Activated CD4-positive, CD25-positive, alpha-beta regulatory T cell (primary cell): Measurements from ENCODE around the gene MIEF2.
"Not testable (repeated sequence)": the region's sequence is repeated elsewhere in the genome, so short reads cannot be mapped to it uniquely, and the experiment has no call there.

Experiments
- DNase-seq, 4 experiments: peaks; one replicate each; lab custom pipeline; 2025; lab: John Stamatoyannopoulos, UW

The MIEF2 gene

DNA sequence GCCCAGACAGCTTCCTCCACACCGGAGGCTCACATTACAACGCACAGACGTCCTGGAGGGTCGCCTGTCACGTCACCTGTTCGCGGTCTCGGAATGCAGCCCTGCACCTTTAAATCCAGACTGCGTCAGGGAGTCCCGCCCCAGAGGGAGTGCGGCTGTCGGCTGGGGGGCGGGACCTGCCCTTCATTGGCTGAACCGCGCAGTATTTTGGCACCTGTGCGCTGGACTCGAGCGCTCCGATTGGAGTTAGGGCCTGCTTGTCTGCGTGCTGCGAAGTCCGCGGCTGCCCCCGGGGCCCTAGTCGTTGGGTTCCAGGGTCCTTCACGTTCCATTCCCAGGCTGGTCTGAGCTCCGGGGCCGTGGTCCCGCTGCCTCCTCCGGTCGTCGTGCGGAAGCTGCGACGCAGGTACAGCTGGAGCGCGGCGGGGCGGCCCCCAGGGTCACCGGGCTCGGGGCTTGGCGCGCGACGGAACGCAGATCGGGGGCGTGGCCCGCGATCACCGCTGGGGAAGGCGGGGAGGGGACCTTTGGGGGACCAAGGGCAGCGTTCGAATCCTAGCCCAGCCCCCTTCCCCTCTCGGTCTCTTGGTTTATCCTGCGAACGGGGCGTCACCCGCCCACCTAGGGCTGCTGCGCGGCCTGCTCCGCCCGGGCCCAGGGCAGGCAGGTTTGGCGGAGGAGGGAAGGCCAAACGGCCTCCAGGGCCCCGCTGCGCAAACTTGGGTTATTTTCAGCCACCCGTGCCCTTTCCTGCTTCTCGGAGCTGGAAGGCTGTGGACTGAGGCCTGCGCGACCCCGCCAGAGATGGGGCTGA, at the start of gene MIEF2:
MIEF2 (plus strand) TSS at position 331 of the 814 bp plus-strand sequence. CDS start 2,059 bp downstream, outside the sequence.
- peak; percentile 83 to 88 (median 86) for DNase-seq

DNA sequence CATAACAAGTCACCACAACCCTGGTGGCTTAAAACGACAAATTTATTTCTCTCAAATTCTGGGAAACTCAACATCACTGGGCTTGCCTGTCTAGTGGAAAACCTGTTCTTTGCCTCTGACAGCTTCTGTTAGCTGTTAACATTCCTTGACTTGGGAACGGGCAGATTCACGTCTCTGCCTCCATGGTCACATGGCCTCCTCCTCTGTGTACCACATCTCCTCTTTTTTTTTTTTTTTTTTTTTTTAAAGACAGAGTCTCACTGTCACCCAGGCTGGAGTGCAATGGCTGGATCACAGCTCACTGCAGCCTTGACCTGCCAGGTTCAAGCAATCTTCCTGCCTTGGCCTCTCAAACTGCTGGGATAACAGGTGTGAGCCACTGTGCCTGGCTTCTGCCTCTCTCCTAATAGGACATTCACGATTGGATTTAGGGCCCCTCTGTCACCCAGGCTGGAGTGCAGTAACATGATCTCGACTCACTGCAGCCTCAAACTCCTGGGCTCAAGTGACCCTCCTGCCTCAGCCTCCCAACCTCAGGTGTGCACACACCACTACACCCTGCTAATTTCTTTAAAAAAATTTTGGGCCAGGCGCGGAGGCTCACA, 46.7 kb upstream of the MIEF2 start:
- DNase-seq = no peak

- not testable (repeated sequence) for DNase-seq
Observed at GRCh38 chr17:18216906-18217305, 43.6 kb upstream of the MIEF2 start.

DNA sequence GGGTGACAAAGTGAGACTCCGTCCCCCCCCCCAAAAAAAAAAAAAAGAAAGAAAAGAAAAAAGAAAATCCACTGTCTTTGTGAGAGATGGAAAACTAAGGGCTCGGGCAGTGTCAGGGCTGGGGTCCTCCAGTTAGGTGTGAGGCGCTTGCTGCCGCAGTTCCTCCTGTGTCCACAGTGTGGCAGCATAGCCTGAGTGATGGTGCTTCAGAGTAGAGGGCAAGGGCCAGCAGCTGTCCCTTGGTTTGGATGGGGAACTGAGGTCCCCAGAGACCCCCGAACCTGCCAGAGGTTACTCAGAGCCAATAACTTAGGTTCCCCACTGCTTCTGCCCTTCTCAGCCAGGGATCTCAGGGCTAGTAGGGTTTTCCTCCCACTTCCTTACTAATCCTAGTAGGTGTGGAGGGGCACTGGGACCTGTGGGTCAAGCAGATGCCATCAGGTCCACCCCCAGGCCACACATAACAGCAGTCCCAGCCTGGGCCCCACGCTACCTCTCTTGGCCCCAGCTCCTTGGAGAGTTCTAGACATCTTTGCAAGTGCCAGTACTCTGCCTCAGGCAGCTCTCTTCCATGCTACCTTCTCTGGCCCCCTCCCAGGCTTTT, 42.9 kb upstream of the MIEF2 start:
- DNase-seq = peak; percentile 40 to 56 (median 48)

GRCh38 chr17:18218756-18219415, 41.6 kb upstream of the MIEF2 start:
- DNase-seq = no peak

GRCh38 chr17:18224053-18224386, 36.4 kb upstream of the MIEF2 start:
- DNase-seq = no peak

DNA sequence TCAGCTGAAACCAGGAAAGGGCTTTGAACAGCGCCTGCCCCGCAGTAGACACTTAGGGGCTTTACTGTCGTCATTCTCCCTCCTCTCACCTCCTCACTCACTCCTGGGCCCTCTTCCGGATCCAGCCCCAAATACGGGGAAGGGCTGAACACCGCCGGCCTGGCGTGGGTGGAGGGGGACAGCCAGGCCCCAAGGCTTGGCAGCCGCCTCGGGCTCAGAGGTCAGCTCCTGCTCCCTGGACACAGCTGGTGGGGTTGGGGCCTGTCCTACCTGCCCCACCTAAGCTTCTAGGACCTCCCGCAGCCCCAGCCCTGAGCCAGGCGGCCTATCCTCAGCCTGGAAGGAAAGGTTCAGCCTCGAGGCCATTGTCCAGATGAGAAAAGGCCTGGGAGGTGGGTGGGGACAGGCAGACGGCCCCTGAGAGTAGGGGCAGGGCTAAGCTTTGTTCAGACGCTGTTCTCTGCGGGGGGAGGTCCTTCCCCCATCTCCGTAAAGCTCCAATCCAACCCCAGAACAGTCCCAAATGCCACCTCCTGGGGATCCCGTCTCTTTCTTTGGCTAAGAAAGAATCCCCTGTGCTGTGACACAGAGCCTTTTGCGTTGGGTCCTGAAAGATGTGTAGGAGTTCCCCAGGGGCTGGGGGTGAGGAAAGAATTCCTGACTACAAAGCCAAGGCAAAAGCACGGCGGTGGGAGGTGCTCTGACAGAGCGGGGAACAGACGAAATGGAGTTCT, 35.9 kb upstream of the MIEF2 start:
- no peak for DNase-seq

GRCh38 chr17:18225121-18225641, 35.3 kb upstream of the MIEF2 start, which contains the start of gene LLGL1:
LLGL1 (plus strand) TSS chr17:18225635; CDS start chr17:18225683, 48 bp downstream.
- peak; percentile 90 to 97 (median 96) for DNase-seq

GRCh38 chr17:18225642-18226283, 34.7 kb upstream of the MIEF2 start:
- DNase-seq = peak in 1 of 4 experiments; percentile 51

DNA sequence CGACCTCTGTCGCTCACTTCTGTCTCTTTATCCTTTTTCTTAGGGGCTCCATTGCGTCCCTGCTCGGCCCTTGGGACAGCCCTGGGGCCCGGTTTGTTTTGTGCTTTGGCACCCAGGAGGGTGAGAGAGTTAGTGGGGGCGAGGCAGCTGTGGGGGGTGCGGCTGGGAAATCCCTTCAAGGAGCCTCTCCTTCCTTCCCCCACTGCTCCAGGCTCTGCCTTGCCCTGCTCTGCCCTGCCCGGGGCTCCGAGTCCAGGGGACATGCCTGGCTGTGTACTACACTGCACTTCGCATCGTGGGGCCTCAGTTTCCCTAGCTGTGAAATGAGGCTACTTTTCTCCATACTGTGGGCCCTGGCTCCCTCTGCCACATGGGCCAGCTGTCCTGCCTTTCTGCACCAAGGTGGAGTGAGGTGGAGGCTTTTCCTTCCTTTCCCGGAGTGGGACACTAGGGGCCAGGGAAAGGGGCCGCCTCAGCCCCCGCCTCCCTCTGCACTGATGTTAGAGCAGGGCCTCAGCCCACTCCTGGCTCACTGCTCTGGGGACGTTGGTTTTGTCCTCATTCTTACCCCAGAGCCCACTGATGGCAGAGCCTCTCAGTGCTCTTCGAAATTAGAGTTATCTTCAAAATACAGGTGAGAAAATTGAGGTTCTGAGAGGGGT, 34.0 kb upstream of the MIEF2 start:
- DNase-seq = no peak

- no peak for DNase-seq
Observed at GRCh38 chr17:18227635-18228034, 32.8 kb upstream of the MIEF2 start.

GRCh38 chr17:18228176-18228682, 32.2 kb upstream of the MIEF2 start:
- no peak for DNase-seq

DNA sequence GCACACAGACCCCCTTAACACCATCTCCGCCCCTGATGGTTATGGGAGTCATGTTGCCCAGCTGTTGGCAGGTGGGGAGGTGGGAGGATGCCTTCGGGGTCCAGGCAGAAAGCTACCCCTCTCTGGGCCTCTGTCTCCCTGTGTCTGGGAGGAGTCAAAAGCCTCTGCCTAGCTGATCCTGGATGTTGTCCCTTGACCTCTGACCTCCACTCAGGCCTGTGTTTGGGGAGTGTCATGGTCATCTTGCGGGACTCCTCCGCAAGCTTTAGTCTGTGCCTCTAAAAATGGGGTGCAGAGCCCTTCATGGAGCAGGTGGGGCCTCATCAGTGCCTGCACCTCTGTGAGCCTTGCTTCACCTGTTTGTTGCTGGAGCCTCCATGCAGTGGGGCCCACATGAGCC, 31.2 kb upstream of the MIEF2 start:
- DNase-seq = no peak

DNA sequence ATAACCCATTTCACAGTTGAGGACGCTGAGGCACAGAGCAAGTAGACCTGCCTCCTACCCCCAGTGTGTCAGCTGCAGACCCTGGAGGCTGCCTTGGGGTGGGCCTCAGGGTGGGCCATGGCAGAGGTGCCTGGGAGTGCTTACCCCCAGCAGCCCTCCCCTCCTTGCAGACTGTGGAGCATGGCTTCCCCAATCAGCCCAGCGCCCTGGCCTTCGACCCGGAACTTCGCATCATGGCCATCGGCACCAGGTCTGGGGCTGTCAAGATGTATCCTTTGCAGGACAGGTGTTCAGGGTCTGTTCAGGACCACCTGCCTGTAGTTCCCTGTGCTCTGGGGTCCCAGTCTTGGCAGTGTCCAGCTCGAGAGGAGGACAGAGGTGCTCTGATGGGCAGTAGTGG, 30.7 kb upstream of the MIEF2 start:
- no peak for DNase-seq

DNA sequence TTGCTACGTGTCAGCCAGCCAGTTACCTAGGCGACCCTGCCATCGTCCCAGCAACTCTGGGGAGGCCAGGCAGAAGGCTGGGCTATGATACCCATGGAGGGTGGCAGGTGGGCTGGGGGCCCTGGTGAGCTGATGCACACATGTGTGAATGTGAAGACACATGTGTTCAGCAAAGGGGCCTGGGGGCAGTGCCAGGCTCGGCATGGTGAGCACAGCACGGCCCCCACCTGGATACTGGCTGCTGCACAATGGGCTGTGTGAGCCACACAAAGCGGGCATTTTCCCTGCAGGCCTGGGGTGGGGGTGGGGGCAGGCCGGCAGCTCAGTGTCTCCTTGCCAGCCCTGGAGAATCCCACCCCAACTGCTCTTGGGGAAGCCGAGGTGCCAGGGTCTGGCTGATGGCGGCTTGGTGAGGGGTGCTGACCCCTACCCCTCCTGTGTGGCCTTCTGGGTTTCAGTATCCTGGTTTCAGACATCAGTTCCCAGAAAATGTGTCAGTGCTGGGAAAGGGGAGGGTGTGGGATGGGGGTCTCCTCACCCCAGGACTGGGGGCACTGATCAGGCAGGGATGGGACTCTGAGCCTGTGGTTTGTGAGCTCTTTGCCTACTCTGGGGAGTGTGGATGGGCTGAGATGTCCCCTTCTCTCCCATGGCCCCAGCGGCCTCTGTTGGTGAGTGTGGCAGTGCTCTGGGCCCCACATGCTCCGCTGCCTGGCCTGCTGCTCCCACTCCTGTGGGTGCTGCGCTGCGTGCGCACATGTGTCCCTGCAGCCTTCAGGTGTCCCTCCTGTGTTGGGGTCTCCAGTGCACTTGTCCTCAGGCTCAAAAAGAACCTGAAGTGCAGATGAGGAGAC, 29.9 kb upstream of the MIEF2 start:
- DNase-seq = no peak

- no peak for DNase-seq
Observed at GRCh38 chr17:18231164-18231563, 29.3 kb upstream of the MIEF2 start.

GRCh38 chr17:18233803-18234518, 26.5 kb upstream of the MIEF2 start:
- no peak for DNase-seq

DNA sequence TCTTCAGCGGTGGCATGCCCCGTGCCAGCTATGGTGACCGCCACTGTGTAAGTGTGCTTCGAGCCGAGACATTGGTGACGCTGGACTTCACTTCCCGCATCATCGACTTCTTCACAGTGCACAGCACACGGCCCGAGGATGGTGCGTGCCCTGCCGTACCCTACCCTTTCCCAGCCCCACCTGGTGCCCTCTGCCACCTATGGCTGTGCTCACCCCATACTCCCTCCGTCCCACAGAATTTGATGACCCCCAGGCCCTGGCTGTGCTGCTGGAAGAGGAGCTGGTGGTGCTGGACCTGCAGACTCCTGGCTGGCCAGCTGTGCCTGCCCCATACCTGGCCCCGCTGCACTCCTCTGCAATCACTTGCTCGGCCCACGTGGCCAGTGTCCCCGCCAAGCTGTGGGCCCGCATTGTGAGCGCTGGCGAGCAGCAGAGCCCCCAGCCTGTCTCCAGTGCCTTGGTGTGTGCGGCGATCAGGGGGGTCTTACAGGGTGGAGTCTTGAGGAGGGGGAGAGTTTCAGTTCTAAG, 25.5 kb upstream of the MIEF2 start:
- no peak for DNase-seq
